ENCODE results near the gene ZW10.

- TF ChIP-seq CTCF (IDR thresholded peaks at IDR 0.05 in 2 of 3, conservative IDR thresholded peaks at IDR 0.05 in 1 of 3; ENCODE audit: control insufficient read depth in 2 of 3, extremely low read depth in 1 of 3, insufficient read depth in 1 of 3, low read depth in 3 of 3, low read length in 3 of 3) (no peak), BHLHE40 (IDR thresholded peaks at IDR 0.05; ENCODE audit: borderline replicate concordance in 1 of 2, low read depth in 2 of 2, low read length in 1 of 2) (no peak), NRF1 (conservative IDR thresholded peaks at IDR 0.05; ENCODE audit: low read depth, low read length) (no peak), SMAD5 (IDR thresholded peaks at IDR 0.05; ENCODE audit: low read depth) (no peak), MXI1 (IDR thresholded peaks at IDR 0.05; ENCODE audit: low read depth, low read length) (no peak), RAD21 (IDR thresholded peaks at IDR 0.05; ENCODE audit: insufficient read depth, low read depth, low read length) (no peak), BCLAF1 (IDR thresholded peaks at IDR 0.05) (no peak), TCF12 (IDR thresholded peaks at IDR 0.05; ENCODE audit: low read depth, low read length) (no peak), CBX5 (IDR thresholded peaks at IDR 0.05; ENCODE audit: low read depth) (no peak), LARP7 (IDR thresholded peaks at IDR 0.05) (no peak)
These were observed 44.9 kb upstream of the ZW10 start for GRCh38 chr11:113818426-113818825.

All from GM12878 (cell line).